GM18861 (cell line): Measurements from ENCODE around the gene CYP39A1.
"Not testable (repeated sequence)": the region's sequence is repeated elsewhere in the genome, so short reads cannot be mapped to it uniquely, and the experiment has no call there.

ENCODE experiments used
- ATAC-seq: cut with Tn5 transposase; IDR thresholded peaks from one replicate; pipeline ENCODE4 v1.9.1; 2021; ENCODE audit not compliant: unreplicated experiment

Gene CYP39A1

DNA sequence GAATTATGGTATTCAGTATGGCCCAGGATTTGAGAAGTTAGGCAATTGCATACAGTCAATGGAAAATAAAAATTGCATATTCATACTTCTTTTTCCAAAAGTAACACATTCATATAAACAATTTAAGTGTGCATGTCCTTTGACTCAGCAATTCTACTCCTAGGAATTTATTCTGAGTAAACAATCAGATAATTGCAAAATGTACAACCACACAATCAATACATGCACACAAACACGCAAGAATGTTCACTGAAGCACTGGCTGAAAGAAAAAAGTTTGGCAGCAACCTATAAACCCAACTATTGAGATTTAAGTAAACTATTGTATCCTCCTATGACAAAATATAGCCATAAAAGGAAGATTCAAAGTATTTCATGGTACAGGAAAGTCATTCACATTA, 1.6 kb downstream of the CYP39A1 start:
- no peak for ATAC-seq

DNA sequence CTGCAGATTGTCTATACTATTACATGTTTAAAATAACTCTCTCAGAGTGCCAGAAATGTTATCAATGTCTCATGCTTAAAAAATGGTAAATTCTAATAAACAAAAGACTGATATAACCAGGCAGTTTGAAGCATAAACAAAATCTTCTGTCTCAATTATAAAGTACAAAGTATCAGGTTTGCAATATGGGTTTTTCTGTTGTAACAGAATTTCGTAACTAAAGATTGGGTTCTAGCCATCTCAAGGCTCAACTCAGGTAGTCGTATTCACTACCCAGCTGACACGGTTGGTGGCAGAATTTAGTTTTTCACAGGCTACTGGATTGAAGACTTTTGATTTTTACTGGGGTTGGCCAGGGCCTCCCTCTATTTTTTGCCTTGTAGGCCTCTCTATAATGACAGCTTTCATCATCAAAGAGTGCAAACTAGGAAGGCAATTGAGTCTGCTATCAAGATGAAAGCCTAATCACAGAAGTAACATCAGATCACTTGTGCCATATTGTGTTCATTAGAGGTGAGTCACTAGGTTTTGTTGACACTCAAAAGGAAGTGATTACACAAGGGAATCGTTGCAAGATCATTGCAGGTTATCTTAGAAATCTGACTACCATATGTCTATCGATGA, 3.6 kb downstream of the CYP39A1 start:
- no peak for ATAC-seq

GRCh38 chr6:46648108-46648507, 4.5 kb downstream of the CYP39A1 start:
- not testable (repeated sequence) for ATAC-seq

DNA sequence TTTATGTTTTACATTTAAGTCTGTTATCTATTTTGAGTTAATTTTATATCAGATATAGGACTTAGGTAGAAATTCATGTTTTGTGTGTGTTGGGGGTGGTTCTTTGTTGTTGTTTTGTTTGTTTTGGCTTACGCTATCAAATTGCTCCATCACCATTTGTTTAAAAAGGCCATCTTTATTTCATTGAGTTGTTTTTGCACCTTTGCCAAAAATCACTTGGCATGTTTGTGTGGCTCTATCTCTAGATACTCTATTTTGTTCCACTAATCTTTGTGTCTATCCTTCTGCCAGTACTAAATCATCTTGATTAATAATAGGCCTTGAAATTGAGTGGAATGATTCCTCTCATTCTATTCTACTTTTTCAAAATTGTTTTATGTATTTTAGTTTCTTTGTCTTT, 7.4 kb downstream of the CYP39A1 start:
- ATAC-seq, result no peak

DNA sequence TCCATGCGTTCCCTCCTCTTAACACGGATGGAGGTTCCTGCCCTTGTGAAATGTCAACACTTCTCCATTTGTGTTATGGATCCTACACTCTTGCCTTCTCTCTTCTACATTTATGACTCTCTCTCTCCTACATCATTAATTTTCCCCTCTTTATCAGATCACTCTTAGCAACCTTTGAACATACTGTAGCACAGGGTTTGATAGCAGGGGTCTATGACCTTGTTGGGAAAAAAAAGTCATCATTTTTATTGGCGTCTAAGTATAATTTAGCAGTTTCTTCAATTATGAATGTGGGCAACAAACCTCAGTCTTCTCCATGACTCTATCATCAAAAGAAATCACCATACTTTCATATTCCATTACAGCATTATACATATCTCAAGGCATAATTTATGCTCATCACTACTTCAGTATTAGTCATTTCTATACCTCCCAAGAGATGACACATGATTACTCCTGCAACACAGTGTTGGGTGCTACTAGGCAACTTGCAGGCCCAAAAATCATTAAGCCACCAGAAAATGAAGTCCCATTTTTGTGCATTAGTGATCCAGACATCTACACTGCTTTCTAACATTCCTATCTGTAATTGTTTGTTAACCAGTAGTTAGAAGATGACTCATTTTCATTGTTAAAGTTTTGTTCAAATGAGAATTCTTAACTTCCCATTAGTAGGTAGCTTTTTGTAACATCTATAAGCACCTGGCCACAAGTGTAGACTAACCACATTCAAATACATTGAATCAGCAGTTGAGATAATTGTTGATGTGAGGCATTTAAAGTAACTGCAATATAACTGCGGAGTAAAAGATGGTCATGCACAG, 9.5 kb downstream of the CYP39A1 start:
- ATAC-seq, result no peak

- ATAC-seq, result no peak
Observed at GRCh38 chr6:46638650-46639049, 14.0 kb downstream of the CYP39A1 start.

DNA sequence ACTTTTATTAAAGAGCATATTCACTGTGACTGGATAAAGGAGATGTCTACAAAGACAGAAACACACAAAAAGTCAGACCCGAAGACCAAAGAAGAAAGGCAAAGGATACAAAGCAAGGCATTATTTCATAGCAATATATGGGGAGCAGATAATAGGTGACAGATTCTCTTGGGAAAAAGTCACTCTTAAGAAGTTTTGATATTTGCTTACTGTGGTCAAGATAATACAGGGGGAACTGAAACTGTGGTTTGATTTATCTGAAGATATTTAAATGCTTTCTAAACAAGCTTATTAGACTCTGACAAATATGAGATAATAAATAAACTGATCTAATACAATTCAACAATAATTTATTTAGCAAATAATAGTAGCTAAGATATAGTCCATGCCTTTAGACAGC, 14.7 kb downstream of the CYP39A1 start:
- ATAC-seq, result no peak

DNA sequence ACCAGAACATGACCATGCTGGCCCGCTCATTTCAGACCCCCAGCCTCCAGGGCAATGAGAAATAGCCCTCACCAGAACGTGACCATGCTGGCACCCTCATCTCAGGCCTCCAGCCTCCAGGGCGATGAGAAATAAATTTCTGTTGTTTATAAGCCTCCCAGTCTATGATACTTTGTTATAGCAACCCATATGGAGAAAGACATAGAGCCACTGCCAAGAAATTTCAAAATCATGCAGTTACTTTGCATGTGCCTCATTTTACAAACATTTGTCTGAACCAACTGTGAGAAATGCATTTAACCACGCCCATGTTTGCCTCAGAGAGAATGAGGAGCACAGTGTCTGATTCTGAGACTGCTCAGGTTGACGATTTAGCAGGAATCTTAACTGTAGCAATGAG, 15.5 kb downstream of the CYP39A1 start:
- no peak for ATAC-seq

DNA sequence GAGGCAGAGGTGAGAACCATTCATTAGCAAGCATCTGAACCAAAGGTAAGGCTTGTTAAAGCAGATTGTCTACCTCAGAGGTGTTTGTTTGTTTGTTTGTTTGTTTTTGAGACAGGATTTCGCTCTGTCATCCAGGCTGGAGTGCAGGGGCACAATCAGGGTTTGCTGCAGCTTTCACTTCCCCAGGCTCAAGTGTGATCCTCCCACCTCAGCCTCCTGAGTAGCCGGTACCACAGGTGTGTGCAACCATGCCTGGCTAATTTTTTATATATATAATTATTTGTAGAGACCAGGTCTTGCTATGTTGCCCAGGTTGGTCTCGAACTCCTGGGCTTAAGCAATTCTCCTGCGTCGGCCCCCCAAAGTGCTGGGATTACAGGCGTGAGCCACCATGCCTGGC, 17.2 kb downstream of the CYP39A1 start:
- no peak for ATAC-seq

DNA sequence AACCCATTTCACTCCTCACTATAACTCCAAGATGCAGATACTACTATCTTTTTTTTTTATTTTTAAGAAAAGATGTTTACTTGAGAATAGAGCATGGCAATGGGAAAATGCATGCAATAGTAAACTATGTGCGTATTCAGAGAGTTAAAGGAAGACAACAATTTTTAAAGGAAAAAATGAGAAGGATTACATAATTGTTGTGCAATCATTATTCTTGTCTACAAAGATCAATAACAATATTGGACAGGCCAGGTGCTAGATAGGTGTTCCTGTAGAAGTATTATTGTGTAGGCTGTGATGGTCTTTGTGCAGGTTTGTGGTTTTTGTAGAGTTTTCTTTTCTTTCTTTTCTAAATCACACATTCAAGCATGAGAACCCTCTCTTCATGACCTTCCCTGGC, 20.6 kb downstream of the CYP39A1 start:
- ATAC-seq, result no peak

DNA sequence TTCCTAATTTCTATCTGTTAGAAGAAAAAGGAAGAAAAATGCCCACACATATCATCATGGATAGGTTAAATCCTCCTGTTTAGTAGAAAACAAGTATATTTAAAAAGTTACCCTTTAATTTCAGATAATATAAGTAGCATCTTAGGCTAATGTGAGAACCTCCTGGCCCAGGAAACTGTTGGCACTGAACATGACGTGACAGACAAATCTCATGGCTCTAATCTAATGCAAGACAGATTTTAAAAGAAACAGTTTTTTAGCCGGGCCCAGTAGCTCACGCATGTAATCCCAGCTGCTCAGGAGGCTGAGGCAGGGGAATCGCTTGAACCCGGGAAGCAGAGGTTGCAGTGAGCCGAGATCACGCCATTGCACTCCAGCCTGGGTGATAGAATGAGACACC, 22.9 kb downstream of the CYP39A1 start:
- ATAC-seq, result no peak

DNA sequence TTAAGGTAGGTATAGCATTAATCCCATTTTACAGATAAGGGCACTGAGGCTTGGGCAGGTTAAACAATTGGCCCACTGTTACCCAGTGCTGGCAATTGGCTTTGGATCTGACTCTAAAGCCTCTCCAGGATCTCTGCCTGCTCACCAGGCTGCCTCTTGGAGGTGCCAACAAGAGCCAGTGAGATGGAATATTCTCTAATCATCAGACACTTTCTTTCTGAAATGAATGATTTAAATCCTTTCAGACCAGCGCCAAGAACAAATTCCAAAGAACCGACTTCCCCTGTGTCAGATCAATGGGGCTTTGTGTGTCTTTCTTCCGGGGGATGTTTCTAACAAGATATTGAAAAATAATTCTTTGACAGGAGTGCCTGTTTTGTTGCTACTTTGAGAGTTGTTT, 23.6 kb downstream of the CYP39A1 start:
- no peak for ATAC-seq

GRCh38 chr6:46628498-46628897, 24.1 kb downstream of the CYP39A1 start:
- ATAC-seq, result no peak

GRCh38 chr6:46626976-46627375, 25.6 kb downstream of the CYP39A1 start:
- ATAC-seq, result no peak

GRCh38 chr6:46626228-46626909, 26.2 kb downstream of the CYP39A1 start:
- ATAC-seq, result peak; percentile 85

DNA sequence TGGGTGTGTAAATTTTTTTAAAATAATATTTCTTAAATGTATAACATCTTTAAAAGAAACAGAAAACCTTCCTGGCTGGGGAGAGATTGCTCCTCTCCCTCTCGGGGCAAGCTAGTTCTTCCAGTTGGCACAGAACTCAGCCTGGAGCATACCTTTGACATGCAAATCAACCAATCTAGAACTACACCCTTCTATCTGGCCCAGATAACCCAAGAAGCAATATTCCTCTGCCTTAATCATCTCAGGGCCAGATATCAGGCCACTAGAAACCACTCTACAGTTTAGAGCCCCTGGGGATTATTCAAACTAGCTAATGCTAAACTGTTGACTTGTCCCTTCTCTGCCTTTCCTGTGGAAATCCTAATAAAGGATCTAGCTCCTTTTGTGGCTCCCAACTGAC, 33.9 kb downstream of the CYP39A1 start:
- no peak for ATAC-seq

DNA sequence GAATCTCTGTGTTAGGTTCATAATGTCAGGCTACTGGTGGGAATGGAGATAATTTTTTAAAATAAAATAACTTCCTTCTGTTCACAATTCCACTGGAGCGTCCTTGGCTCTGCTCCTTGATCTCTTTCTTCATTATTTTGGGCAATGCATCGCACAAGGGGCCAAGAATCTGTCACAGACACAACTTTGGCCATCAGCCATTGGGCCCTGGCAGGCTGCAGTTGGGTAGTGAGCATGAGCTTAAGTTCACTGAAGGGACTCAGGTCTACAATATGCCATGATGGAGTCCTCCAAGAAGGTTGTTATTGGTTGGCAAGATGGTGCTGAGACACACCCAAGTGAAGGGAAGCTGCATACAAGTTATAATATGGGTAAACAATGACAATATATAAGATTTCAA, 40.0 kb downstream of the CYP39A1 start:
- ATAC-seq, result no peak

GRCh38 chr6:46610862-46611553, 41.6 kb downstream of the CYP39A1 start:
- no peak for ATAC-seq

DNA sequence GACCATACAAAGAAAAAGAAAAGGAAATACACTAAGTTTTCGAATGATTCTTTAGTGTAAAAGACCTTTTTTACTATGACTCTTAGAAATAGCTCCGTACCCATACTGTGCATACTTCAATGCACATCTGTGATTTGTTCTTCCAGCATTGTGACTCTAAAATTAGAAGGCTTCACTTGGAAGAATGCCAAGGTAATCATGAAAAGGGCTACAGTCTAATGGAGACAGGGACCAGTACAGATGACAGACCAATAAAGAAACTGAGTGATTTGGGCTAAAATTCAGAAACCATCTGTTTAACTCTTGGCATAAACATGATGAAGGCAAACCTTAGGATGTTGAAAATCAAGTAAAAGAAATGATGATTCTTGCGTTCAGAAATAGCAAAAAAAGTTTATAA, 46.3 kb downstream of the CYP39A1 start:
- ATAC-seq, result no peak

DNA sequence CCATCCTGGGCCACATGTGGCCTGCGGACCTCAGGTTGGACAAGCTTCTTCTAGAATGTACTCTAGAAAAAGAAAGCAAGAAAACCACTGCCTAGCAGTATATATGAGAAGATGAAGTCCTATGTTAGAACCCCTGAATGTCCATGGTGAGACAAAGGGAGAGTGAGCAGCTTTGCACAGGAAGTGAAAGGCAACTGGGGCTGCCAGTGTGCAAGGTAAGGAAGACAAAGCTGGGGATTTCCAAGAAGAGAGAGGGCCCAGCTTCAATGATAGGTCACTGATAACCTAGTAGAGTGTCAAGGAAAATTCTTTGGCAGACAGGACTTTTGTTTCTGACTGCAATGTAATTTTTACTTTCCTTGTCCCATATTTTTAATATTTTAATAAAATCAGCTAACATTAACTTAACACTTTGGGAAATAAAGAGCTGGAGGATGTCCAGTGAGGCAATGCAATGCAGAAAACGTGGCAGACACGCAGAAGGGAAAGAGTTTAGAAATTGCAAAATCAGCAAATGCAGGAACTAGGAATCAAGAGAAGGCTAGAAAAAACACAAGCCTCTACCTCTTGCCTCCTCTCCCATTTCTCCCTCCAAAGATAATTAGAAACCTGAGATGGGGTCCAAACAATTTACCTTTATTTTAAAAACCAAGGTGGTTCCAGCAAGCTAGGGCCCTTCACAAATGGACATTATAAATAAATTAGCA, 47.4 kb downstream of the CYP39A1 start:
- no peak for ATAC-seq

- no peak for ATAC-seq
Observed at GRCh38 chr6:46598215-46598614, 54.4 kb downstream of the CYP39A1 start.
